Neural cell (in vitro differentiated cells): ENCODE data around the gene ERGIC3. TPM values are rescaled to one million over a fixed set of nuclear protein-coding genes. Genes with fewer than 3 reads are reported as not detected.

Experiments used
- H2AFZ ChIP-seq: fragments of 200-600, 300-800 bp; sonication (generic), shearing (Covaris generic); 2 replicates; pipeline ENCODE4 v1.6.0; 2014; ENCODE audit warnings: low read depth, mild to moderate bottlenecking, antibody characterized with exemption, low read length, moderate library complexity
- H3F3A ChIP-seq: fragments of 200-600 bp; shearing (Covaris generic); 2 replicates; pipeline ENCODE4 v1.6.1; 2016; ENCODE audit warnings: mild to moderate bottlenecking, moderate library complexity, mixed read lengths, antibody characterized with exemption, low read length; ENCODE audit not compliant: insufficient read depth, poor library complexity, severe bottlenecking
- H3K27ac ChIP-seq: fragments of 200-600, 300-800 bp; sonication (generic), shearing (Covaris generic); 2 replicates; pipeline ENCODE4 v1.5.1; 2014; ENCODE audit warnings: mild to moderate bottlenecking, low read length, moderate library complexity
- H3K27me3 ChIP-seq: fragments of 300-800, 200-600 bp; sonication (generic), shearing (Covaris generic); 2 replicates; pipeline ENCODE4 v1.6.0; 2014; ENCODE audit warnings: mild to moderate bottlenecking, low read depth, low read length, moderate library complexity; ENCODE audit not compliant: insufficient read depth
- H3K36me3 ChIP-seq: fragments of 300-800, 200-600 bp; sonication (generic), shearing (Covaris generic); 2 replicates; pipeline ENCODE4 v1.5.1; 2014; ENCODE audit warnings: mild to moderate bottlenecking, antibody characterized with exemption, low read length, moderate library complexity; ENCODE audit not compliant: insufficient read depth
- H3K4me2 ChIP-seq: fragments of 300-800, 200-600 bp; sonication (generic), shearing (Covaris generic); 2 replicates; pipeline ENCODE4 v1.6.0; 2014; ENCODE audit warnings: mild to moderate bottlenecking, low read length
- H3K4me3 ChIP-seq: fragments of 300-800, 200-600 bp; sonication (generic), shearing (Covaris generic); 2 replicates; pipeline ENCODE4 v1.5.1; 2014; ENCODE audit warnings: mild to moderate bottlenecking, low read length, moderate library complexity
- H3K79me2 ChIP-seq: fragments of 200-600 bp; shearing (Covaris generic); replicated peaks from 2 replicates; pipeline ENCODE4 v1.6.0; 2014; ENCODE audit warnings: mild to moderate bottlenecking, low read length, moderate library complexity; ENCODE audit not compliant: insufficient read depth
- H3K9ac ChIP-seq: fragments of 300-800, 200-600 bp; sonication (generic), shearing (Covaris generic); 2 replicates; pipeline ENCODE4 v1.6.1; 2016; ENCODE audit warnings: mild to moderate bottlenecking, low read length, mixed read lengths
- H3K9me2 ChIP-seq: fragments of 200-600 bp; shearing (Covaris generic); 2 replicates; pipeline ENCODE4 v1.6.1; 2016; ENCODE audit warnings: mild to moderate bottlenecking, low read length, mixed read lengths; ENCODE audit not compliant: insufficient read depth
- H3K9me3 ChIP-seq: fragments of 200-600, 300-800 bp; sonication (generic), shearing (Covaris generic); 2 replicates; pipeline ENCODE4 v1.6.1; 2016; ENCODE audit warnings: mild to moderate bottlenecking, mixed run types, low read length, moderate library complexity, mixed read lengths
- H4K20me1 ChIP-seq: fragments of 200-600 bp; shearing (Covaris generic); 2 replicates; pipeline ENCODE4 v1.6.1; 2016; ENCODE audit warnings: mild to moderate bottlenecking, mixed run types; ENCODE audit not compliant: insufficient read depth
- EP300 ChIP-seq: fragments of 450-650 bp; conservative IDR thresholded peaks from 2 replicates; pipeline ENCODE4 v1.6.1; 2014; ENCODE audit warnings: antibody characterized with exemption, mild to moderate bottlenecking, moderate library complexity; ENCODE audit not compliant: poor library complexity, severe bottlenecking
- EZH2 ChIP-seq: fragments of 200-600, 300-800 bp; shearing (Covaris generic), sonication (generic); IDR thresholded peaks from 2 replicates; pipeline ENCODE4 v1.6.1; 2014; ENCODE audit warnings: antibody characterized with exemption, low read length, borderline replicate concordance, mild to moderate bottlenecking; ENCODE audit not compliant: insufficient read depth, poor library complexity, severe bottlenecking
- MXI1 ChIP-seq: fragments of 450-650 bp; conservative IDR thresholded peaks from 2 replicates; pipeline ENCODE4 v1.6.1; 2014; ENCODE audit warnings: antibody characterized with exemption, mild to moderate bottlenecking; ENCODE audit not compliant: poor library complexity, severe bottlenecking
- POLR2AphosphoS5 ChIP-seq: IDR thresholded peaks from 2 replicates; pipeline ENCODE4 v1.6.1; 2012
- RAD21 ChIP-seq: fragments of 450-650 bp; conservative IDR thresholded peaks from 2 replicates; pipeline ENCODE4 v1.6.1; 2014; ENCODE audit warnings: antibody characterized with exemption, mild to moderate bottlenecking, moderate library complexity
- SMC3 ChIP-seq: fragments of 450-650 bp; conservative IDR thresholded peaks from 2 replicates; pipeline ENCODE4 v1.6.1; 2014; ENCODE audit warnings: antibody characterized with exemption, mild to moderate bottlenecking, moderate library complexity; ENCODE audit not compliant: poor library complexity
- TAF1 ChIP-seq: IDR thresholded peaks from 2 replicates; pipeline ENCODE4 v1.6.1; 2012; ENCODE audit warnings: low read depth
- polyA plus RNA-seq: library from polyadenylated mRNA; depleted of rRNA; stranded (reverse); fragments of >200 nt; gene quantifications from 2 replicates; pipeline ENCODE4 v1.2.3, GENCODE V29; 2014
- TF ChIP-seq, protein P1 (sequence below): fragments of 450-650 bp; IDR thresholded peaks from 2 replicates; pipeline ENCODE4 v1.5.1; 2014; ENCODE audit warnings: antibody characterized with exemption, mild to moderate bottlenecking, moderate library complexity; ENCODE audit not compliant: poor library complexity, severe bottlenecking
- TF ChIP-seq, protein P2 (sequence below): IDR thresholded peaks from 2 replicates; pipeline ENCODE4 v1.6.1; 2012; ENCODE audit warnings: borderline replicate concordance

Gene ERGIC3
- polyA plus RNA-seq, 1 donor from 2014 or later = 385 TPM

DNA sequence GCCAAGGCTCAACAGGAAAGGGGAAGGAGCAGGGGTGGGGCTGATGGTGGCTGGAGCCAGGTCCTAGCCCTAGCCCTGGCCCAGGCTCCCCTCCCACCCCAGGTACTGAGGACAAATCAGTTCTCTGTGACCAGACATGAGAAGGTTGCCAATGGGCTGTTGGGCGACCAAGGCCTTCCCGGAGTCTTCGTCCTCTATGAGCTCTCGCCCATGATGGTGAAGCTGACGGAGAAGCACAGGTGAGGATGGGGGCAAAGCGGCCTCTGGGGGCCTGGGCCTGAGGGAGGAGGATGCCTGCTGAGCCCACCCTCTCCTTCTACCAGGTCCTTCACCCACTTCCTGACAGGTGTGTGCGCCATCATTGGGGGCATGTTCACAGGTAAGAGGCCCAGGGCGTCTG lies 15.0 kb downstream of the ERGIC3 start:
- H3K79me2 ChIP-seq = no peaks in the 10 kb centered on the region
- no peak overlapping the region for H3K27ac ChIP-seq
- no peak overlapping the region for H3K4me3 ChIP-seq
- H3K4me2 ChIP-seq = no peak overlapping the region
- TF ChIP-seq EZH2 = no peak
- no peak for TF ChIP-seq MXI1
- no peak for TF ChIP-seq RAD21
- TF ChIP-seq TAF1 = no peak
- TF ChIP-seq, protein P1, sequence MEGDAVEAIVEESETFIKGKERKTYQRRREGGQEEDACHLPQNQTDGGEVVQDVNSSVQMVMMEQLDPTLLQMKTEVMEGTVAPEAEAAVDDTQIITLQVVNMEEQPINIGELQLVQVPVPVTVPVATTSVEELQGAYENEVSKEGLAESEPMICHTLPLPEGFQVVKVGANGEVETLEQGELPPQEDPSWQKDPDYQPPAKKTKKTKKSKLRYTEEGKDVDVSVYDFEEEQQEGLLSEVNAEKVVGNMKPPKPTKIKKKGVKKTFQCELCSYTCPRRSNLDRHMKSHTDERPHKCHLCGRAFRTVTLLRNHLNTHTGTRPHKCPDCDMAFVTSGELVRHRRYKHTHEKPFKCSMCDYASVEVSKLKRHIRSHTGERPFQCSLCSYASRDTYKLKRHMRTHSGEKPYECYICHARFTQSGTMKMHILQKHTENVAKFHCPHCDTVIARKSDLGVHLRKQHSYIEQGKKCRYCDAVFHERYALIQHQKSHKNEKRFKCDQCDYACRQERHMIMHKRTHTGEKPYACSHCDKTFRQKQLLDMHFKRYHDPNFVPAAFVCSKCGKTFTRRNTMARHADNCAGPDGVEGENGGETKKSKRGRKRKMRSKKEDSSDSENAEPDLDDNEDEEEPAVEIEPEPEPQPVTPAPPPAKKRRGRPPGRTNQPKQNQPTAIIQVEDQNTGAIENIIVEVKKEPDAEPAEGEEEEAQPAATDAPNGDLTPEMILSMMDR = no peak
- TF ChIP-seq EP300 = no peak
- TF ChIP-seq, protein P2, sequence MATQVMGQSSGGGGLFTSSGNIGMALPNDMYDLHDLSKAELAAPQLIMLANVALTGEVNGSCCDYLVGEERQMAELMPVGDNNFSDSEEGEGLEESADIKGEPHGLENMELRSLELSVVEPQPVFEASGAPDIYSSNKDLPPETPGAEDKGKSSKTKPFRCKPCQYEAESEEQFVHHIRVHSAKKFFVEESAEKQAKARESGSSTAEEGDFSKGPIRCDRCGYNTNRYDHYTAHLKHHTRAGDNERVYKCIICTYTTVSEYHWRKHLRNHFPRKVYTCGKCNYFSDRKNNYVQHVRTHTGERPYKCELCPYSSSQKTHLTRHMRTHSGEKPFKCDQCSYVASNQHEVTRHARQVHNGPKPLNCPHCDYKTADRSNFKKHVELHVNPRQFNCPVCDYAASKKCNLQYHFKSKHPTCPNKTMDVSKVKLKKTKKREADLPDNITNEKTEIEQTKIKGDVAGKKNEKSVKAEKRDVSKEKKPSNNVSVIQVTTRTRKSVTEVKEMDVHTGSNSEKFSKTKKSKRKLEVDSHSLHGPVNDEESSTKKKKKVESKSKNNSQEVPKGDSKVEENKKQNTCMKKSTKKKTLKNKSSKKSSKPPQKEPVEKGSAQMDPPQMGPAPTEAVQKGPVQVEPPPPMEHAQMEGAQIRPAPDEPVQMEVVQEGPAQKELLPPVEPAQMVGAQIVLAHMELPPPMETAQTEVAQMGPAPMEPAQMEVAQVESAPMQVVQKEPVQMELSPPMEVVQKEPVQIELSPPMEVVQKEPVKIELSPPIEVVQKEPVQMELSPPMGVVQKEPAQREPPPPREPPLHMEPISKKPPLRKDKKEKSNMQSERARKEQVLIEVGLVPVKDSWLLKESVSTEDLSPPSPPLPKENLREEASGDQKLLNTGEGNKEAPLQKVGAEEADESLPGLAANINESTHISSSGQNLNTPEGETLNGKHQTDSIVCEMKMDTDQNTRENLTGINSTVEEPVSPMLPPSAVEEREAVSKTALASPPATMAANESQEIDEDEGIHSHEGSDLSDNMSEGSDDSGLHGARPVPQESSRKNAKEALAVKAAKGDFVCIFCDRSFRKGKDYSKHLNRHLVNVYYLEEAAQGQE = no peak
- TF ChIP-seq POLR2AphosphoS5 = no peak
- no peak for TF ChIP-seq SMC3
- no peaks in the 10 kb centered on the region for H3K36me3 ChIP-seq
- H2AFZ ChIP-seq = no peak overlapping the region
- H3K9me2 ChIP-seq = no peaks in the 10 kb centered on the region
- H3K9ac ChIP-seq = no peak overlapping the region
- no peaks in the 10 kb centered on the region for H3F3A ChIP-seq
- no peaks in the 10 kb centered on the region for H3K9me3 ChIP-seq
- H3K27me3 ChIP-seq = no peaks in the 10 kb centered on the region
- no peaks in the 10 kb centered on the region for H4K20me1 ChIP-seq

DNA sequence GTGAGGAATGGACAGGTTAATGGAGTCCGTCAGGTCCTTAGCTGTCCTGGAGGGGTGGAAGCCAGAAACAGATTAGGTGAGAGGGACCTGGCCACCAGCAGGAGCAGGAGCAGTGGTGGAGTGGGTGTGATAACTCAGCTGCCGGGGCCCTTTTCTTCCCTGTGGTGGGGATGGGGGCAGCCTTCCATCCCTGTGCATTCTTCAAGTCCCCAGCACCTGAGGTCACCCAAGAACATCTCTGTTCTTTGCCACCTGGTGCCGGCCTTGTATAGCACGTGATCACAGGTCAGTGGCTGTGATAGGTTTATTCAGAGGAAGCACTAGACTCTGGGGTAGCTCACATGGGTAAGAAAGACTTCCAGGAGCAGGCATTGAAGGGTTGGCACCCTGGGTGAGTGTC lies 16.6 kb downstream of the ERGIC3 start:
- Histone ChIP-seq H3K4me2 (no peak overlapping the region), H3K79me2 (no peaks in the 10 kb centered on the region), H2AFZ (no peak overlapping the region), H3K9me3 (no peaks in the 10 kb centered on the region), H3K9ac (no peak overlapping the region), H3K27ac (no peak overlapping the region), H3F3A (no peaks in the 10 kb centered on the region), H3K4me3 (no peak overlapping the region), H3K36me3 (no peaks in the 10 kb centered on the region), H3K27me3 (no peaks in the 10 kb centered on the region), H3K9me2 (no peaks in the 10 kb centered on the region), H4K20me1 (no peaks in the 10 kb centered on the region)
- no peak for TF ChIP-seq POLR2AphosphoS5
- no peak for TF ChIP-seq RAD21
- TF ChIP-seq EZH2 = no peak
- TF ChIP-seq MXI1 = no peak
- TF ChIP-seq, protein P2 = no peak
- no peak for TF ChIP-seq EP300
- no peak for TF ChIP-seq TAF1
- no peak for TF ChIP-seq SMC3
- TF ChIP-seq, protein P1 = no peak
